Sigmoid colon (tissue), 7 donors: ENCODE results near the gene SCAPER. TPM values are rescaled to one million over a fixed set of nuclear protein-coding genes. Genes with fewer than 3 reads are reported as not detected.
"Not testable (repeated sequence)": the region's sequence is repeated elsewhere in the genome, so short reads cannot be mapped to it uniquely, and the experiment has no call there.

Experiments
- DNase-seq: peaks from one replicate; pipeline ENCODE4 v3.0.0-alpha.2; 2019
- H3K27ac ChIP-seq, 4 donors: fragments of 200-600 bp; sonication (generic); one replicate each; pipeline ENCODE4 v1.5.1; 2016 to 2019; ENCODE audit warnings: mild to moderate bottlenecking in 1 of 4
- H3K27me3 ChIP-seq, 3 donors: fragments of 200-600 bp; sonication (generic); one replicate each; pipeline ENCODE4 v1.5.1; 2019; ENCODE audit warnings: mild to moderate bottlenecking in 1 of 3
- H3K36me3 ChIP-seq, 4 donors: fragments of 200-600 bp; sonication (generic); one replicate each; pipeline ENCODE4 v1.5.1; 2016 to 2019
- H3K4me1 ChIP-seq, 4 donors: fragments of 200-600 bp; sonication (generic); one replicate each; pipeline ENCODE4 v1.5.1; 2017 to 2019
- H3K4me3 ChIP-seq, 4 donors: fragments of 200-600 bp; sonication (generic); one replicate each; pipeline ENCODE4 v1.5.1; 2017 to 2019; ENCODE audit warnings: mild to moderate bottlenecking in 2 of 4, moderate library complexity in 1 of 4
- H3K9me3 ChIP-seq, 4 donors: fragments of 200-600 bp in 3 of 4; sonication (generic) in 3 of 4; one replicate each; pipeline versions ENCODE4 v1.5.1 to v1.6.1; 2013 to 2019
- CTCF ChIP-seq, 4 experiments: fragments of 450-650 bp in 3 of 4; fragments of 200-600 bp in 1 of 4; IDR thresholded peaks; one replicate each; pipeline ENCODE4 v1.5.1; 2016 to 2019; ENCODE audit warnings: antibody characterized with exemption in 4 of 4, mild to moderate bottlenecking in 3 of 4, moderate library complexity in 2 of 4
- EP300 ChIP-seq, 4 donors: sonication (generic); formaldehyde crosslinking; IDR thresholded peaks; one replicate each; pipeline ENCODE4 v1.6.1; 2017; ENCODE audit warnings: antibody characterized with exemption in 4 of 4
- POLR2A ChIP-seq, 2 donors: fragments of 450-650 bp; IDR thresholded peaks; one replicate each; pipeline ENCODE4 v1.6.1; 2016; ENCODE audit warnings: antibody characterized with exemption in 2 of 2, mild to moderate bottlenecking in 2 of 2, moderate library complexity in 2 of 2
- POLR2AphosphoS5 ChIP-seq, 4 donors: sonication (generic); formaldehyde crosslinking; IDR thresholded peaks; one replicate each; pipeline ENCODE4 v1.6.1; 2017; ENCODE audit warnings: antibody characterized with exemption in 4 of 4
- WGBS, 2 donors: extraction: QIAGEN DNeasy Blood & Tissue Kit; methylation state at CpG; one replicate each; pipeline ENCODE4 v1.1.7; 2013; 5-methylcytosine and 5-hydroxymethylcytosine counted together
- intact Hi-C: fragments of 100-400 bp; cut with DNase I; formaldehyde crosslinking; loops from one replicate; pipeline ENCODE4 v1.15.1; 2023
- polyA plus RNA-seq, 3 donors: library from polyadenylated mRNA; stranded (reverse); fragments of 200-250 nt; gene quantifications; one replicate each; pipeline ENCODE4 v1.2.3, GENCODE V29; 2013
- small RNA-seq, 3 donors: library from RNA; depleted of rRNA; stranded (forward); fragments of <200 nt; gene quantifications; one replicate each; pipeline ENCODE3, GENCODE V24; 2016
- total RNA-seq, 4 donors: library from RNA; depleted of rRNA; stranded (reverse); fragments of >200 nt; gene quantifications; one replicate each; pipeline ENCODE4 v1.1.0, GENCODE V29; 2016
- donor health status: healthy with polysubstance abuse.
- donor health status: Bipolar disorder and iron deficiency.
- donor health status: healthy.

SCAPER gene
- total and polyA plus RNA-seq, 7 donors: 5.3 to 40.7 (median 22.5) TPM

- no peaks in the 10 kb centered on the region for H3K27me3 ChIP-seq
- intact Hi-C loops: no loop called here
- H3K4me3 ChIP-seq: no peak overlapping the region
- H3K9me3 ChIP-seq: no peaks in the 10 kb centered on the region
- H3K4me1 ChIP-seq: peaks cover 0 to 12% (median 3%) of the 10 kb centered on the region in 4 donors
- DNase-seq: no peak
- no peak overlapping the region for H3K27ac ChIP-seq
- TF ChIP-seq CTCF (IDR thresholded peaks at IDR 0.05) (no peak), POLR2A (IDR thresholded peaks at IDR 0.05) (no peak), EP300 (IDR thresholded peaks at IDR 0.05) (no peak), POLR2AphosphoS5 (IDR thresholded peaks at IDR 0.05) (no peak)
- 83 to 85% methylated on average over 1 of the region's 1 CpG for WGBS, 2 donors
- no peaks in the 10 kb centered on the region for H3K36me3 ChIP-seq
Measured at GRCh38 chr15:76299786-76300185, 605.4 kb downstream of the SCAPER start.

- no peak for DNase-seq
- WGBS, 2 donors: 19 to 62% methylated on average over 3 of the region's 3 CpGs
- TF ChIP-seq CTCF (IDR thresholded peaks at IDR 0.05) (no peak), POLR2AphosphoS5 (IDR thresholded peaks at IDR 0.05) (no peak), POLR2A (IDR thresholded peaks at IDR 0.05) (no peak), EP300 (IDR thresholded peaks at IDR 0.05) (no peak)
- Histone ChIP-seq H3K4me1 (peaks cover 0 to 15% (median 6%) of the 10 kb centered on the region in 4 donors), H3K9me3 (no peaks in the 10 kb centered on the region), H3K4me3 (no peak overlapping the region), H3K36me3 (no peaks in the 10 kb centered on the region), H3K27ac (no peak overlapping the region), H3K27me3 (no peaks in the 10 kb centered on the region)
- intact Hi-C loops: no loop called here
Measured at GRCh38 chr15:76298986-76299385, 606.2 kb downstream of the SCAPER start.

- H3K9me3 ChIP-seq, H3K27ac ChIP-seq, intact Hi-C loops, H3K27me3 ChIP-seq, H3K4me3 ChIP-seq, DNase-seq, H3K36me3 ChIP-seq: not testable (repeated sequence)
- peaks cover 0 to 25% (median 6%) of the 10 kb centered on the region in 4 donors for H3K4me1 ChIP-seq
- 89 to 96% methylated on average over 4 of the region's 4 CpGs for WGBS, 2 donors
Measured at GRCh38 chr15:76297951-76298350, 607.2 kb downstream of the SCAPER start.

Small RNA genes within 50 kb of the gene (small RNA-seq; reads per million reads assigned to genes)
- 0 reads per million in 3 donors for gene AC090751.1
- 0 reads per million in 3 donors for gene MIR3713

Other genes with a start within 250 kb of the SCAPER start
- 10 to 100 TPM; 45.5 to 62.8 (median 53.7) TPM for gene RCN2, start 26.4 kb upstream of the SCAPER start, total RNA-seq
- 10 to 100 TPM; 12.3 to 30.0 (median 16.2) TPM for gene RCN2, start 26.4 kb upstream of the SCAPER start, polyA plus RNA-seq
- 10 to 100 TPM in 1 of 4 donors, 1 to 10 TPM in 3; 4.6 to 14.3 (median 7.7) TPM for gene PSTPIP1, start 89.8 kb upstream of the SCAPER start, total RNA-seq
- 10 to 100 TPM in 1 of 3 donors, 1 to 10 TPM in 2; 2.1 to 10.4 (median 6.6) TPM for gene PSTPIP1, start 89.8 kb upstream of the SCAPER start, polyA plus RNA-seq
- gene TSPAN3, start 165.8 kb upstream of the SCAPER start, total RNA-seq: 100 to 1,000 TPM; 129 to 220 (median 157) TPM
- gene TSPAN3, start 165.8 kb upstream of the SCAPER start, polyA plus RNA-seq: 100 to 1,000 TPM; 147 to 402 (median 255) TPM